NCI-H2196 treated with DMSO at 0.1 percent for 48 hours (cell line): ENCODE results near the gene B3GNT5.
A peak's percentile ranks its signal among the peaks of the same experiment; 100 is the strongest.

ENCODE experiments used
- DNase-seq: peaks from one replicate; lab custom pipeline; 2025; ENCODE audit not compliant: unreplicated experiment; lab: John Stamatoyannopoulos, UW

B3GNT5 gene

DNA sequence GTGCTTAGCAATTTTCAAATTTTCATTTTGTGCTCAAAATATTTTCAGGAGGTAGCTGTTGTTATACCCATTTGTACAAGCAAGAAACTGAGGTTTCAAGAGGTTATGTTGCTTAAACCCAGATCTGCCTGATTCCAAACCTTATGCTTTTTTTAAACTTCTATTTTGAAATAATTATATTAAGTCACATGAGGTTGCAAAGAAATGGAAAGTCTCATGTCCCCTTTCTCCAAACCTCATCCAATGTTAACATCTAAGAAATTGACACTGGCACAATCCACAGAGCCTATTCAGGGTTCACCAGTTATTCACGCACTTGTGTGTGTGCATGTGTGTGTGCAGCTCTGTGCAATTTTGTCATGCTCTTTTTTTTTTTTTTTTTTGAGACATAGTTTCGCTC, 35.1 kb downstream of the B3GNT5 start:
- DNase-seq: no peak

DNA sequence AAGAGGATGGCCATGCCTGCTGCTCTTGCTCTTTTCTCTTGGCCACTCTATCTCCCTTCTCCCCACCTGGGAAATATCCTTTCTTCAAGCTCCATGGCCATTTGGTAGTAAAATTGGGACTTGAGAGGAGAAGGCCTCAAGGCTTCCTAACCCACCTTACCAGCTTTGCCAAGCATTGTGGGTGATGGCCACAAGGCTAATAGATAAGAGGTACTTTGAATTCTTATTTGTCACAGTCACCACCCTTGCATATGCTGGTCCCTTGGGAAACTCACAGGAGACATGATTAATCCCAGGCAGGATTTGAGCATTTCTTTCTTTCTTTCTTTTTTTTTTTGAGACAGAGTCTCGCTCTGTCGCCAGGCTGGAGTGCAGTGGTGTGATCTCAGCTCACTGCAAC, 37.2 kb downstream of the B3GNT5 start:
- DNase-seq: no peak

DNA sequence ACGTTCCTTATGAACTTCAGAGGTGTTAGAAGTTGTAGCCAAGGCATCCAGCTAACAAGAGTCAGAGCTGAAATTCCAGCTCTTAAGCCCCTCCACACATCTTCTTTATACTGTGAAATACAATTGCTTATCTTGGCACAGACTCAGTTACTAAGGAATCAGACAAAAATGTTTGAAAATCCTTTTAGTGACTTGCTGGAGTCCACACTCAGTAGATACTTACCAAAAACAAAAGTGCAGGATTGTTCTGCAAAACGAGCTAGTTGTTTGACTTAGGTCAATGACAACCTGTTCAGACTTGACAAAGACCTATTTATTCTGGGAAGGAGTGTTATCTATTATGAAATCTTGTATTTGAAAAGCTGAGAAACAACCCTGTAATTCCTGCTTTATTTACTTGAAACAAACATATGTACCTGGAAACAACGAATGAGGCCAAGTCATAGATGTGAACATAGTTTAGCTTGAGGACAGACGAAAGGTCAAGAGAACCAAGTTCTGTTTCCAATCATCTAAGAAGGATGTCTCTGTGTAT, 38.5 kb downstream of the B3GNT5 start:
- peak; percentile 45 for DNase-seq

DNA sequence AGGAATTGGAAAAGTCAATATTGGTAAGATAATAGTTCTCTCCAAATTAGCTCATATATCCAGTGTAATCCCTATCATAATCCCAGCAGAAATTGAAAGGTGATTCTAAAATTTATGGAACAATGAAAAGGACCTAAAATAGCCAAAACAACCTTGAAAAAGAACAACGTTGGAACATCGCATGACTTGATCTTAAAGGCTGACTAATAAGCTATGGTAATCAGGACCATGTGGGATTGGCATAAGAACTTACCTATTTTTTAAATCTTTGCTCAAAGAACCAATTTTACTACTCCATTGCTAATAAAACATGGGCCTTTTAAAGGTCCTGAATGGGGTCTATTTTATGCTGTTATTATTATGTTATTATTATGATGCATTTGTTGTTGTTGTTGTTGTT, 40.9 kb downstream of the B3GNT5 start:
- no peak for DNase-seq

DNA sequence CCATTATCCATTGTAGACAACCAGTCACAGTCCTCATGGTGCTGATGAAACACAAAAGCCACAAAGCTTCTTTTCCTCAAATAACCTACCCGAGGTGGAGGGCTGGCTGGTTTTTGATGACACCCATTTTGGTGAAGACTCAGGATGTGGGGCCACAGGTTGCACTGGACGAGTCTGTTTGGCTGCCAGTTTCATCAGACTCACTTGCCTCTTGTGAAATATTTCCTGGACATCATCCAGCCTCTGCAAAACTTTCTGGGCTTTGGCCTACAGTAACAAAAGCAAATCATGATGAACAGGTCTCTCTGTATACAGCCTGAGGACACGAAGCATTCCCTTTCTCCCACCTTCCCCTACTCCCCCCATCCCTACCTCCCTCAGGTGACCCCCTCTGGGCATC, 42.2 kb downstream of the B3GNT5 start:
- DNase-seq: no peak

DNA sequence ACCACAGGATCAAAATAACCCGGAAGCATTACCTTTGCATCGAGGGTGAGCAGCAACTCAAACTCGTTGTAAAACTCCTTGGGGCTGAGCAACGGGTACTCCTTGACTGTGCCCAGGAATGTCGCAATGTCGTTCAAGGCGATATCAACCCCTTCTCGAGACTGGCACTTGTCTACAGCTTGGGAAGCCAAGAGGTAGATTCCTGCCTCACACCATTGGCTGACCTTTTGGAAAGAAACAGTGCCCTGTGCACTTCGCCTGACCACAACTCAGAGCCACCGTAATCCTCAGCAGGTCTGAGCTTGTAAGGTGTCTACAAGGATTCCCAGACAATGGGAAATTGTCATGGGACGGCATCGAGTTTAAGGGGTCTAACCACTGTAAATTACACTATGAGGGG, 43.9 kb downstream of the B3GNT5 start:
- DNase-seq: no peak

DNA sequence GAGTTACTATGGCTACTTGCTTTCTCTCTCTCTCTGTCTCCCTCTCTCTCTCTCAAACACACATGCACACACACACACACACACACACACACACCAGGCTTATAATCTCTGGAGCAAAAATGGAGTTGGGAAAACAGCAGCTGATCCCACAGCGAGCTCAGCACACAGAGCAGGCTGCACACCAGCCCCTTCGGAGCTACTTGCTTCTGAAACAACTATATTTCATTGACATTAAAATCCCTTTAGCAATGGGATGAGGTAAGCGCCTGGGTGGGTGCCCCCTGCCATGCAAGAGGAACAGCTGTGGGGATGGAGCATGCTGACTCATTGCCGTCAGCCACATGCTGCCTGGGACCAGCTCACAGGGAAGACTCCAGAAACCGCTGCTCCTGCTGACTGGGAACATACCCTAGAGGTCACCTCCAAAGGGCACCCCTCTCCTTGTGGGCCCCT, 45.7 kb downstream of the B3GNT5 start:
- DNase-seq: peak; percentile 22

DNA sequence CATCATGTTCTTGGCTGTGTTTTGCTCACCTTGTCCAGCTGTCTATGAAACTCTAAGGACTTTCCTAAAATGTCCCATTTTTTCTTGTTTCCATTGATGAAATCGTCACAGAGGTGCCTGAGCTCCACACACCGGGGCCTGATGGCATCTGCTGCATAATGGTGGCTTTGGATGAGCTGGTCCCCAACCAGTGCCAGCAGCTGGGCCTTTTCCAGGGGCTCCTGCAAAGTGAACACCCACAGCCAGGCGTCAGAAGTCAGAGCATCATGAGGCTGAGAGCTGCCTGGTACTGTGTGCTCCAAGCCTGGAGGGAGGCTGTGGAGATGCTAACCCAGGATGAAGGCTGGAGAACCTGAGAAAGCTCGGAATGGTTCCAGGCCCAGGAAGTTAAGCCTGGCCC, 46.9 kb downstream of the B3GNT5 start:
- no peak for DNase-seq

DNA sequence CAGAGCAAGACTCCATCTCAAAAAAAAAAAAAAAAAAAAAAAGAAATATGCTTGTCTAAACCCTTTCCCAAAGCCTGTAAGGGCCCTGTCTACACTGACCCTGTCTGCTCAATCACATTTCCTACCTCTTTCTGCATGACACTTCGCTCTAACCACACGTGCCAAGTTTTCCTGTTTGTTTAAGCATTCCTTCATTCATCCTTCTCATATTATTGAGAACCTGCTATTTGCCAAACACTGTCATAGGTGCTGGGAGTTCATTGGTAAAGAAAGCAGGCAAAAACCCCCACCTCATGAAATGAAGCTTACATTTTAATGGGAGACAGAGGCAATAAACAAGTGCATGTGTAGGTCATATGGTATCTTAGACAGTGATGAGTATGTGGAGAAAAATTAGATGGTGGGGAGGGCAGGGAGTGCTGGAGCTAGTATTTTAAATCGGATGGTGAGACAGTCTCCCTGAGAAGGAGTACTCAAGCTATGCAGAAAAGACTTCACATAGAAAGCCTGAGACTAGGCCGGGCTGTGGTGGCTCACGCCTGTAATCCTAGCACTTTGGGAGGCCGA, 48.0 kb downstream of the B3GNT5 start:
- DNase-seq: no peak

DNA sequence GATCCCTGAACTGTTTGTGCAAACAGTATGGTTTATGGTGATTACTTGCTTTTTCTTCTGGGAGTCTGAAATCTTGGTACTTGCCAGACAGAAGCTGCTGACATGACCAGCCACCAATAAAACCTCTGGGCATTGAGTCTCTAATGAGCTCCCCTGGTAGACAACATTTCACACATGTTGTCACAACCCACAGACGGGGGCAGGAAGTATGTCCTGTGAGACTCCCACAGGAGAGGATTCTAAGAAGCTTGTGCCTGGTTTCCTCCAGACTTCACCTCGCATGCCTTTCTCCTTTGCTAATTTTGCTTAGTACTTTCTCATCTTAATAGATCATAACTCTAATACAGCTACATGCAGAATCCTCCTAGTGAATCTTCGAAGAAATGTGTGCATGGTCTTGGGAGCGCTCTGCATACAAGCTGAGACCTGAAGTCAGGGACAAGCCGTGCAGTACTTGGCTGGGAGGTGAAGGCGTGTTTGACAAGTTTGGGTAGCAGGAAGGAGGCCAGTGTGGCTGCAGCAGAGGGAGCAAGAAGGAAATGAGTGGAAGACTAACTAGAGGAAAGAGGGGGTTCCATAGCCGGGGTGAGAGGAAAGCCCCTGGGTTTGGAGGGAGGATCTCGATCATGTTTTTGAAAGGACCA, 49.0 kb downstream of the B3GNT5 start:
- no peak for DNase-seq

DNA sequence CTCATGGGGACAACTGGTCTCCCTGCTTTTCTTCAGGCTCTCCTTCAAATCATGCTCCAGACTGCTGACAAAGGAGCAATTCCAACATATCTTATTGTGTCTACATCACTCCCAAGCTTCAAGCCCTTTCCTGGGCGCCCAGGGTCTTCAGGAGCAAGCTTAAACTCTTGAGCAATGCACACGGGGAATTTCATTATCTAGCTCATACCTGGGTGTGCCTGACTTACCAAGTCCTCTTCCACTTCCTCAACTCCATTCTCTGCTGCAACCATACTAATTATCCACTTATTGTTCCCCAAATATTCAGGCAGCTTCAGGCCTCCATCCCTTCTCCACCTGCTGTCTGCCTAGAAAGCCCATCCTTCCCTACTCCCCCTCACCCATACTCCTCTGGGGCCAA, 50.6 kb downstream of the B3GNT5 start:
- DNase-seq: no peak

DNA sequence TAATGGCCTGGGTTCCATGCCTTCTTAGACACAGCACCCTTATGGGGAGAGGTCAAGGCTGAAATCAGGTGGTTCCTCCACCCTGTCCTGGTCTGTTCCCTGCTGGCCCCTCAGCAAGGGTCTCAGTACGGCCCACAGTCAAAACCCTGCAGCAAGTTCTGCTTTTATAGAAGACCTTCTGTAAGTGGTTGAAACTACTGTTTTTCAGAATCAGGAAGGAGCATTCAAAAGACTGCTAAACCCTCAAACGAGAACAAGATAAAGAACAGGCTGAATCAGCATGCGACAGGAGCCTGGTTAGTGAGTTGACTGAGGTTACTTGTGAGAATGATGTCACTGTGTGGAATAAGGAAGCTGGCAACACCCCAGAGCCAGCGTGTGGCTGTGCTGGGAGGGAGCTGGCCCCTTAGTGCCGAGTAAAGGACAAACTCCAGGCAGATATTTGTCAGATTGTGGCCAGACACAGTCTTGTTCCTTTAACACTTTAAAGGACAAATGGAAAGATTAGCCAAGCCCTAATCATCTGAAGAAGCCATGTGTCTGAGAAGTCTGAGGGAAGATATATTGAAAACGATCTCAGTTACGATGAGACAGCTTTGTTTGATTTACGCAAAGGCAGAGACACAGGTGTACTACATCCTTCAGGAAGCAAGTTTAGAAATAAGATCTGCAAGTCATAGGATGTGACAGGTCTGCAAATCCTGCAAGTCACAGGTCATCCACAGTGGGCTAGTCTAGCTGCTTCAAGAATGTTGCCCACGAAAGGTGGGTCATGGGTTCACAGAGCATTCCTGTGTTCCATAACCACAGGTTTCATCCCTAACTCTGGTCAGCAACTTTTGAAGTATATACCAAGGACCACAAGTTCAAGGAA, 54.0 kb downstream of the B3GNT5 start:
- DNase-seq: peak; percentile 85

DNA sequence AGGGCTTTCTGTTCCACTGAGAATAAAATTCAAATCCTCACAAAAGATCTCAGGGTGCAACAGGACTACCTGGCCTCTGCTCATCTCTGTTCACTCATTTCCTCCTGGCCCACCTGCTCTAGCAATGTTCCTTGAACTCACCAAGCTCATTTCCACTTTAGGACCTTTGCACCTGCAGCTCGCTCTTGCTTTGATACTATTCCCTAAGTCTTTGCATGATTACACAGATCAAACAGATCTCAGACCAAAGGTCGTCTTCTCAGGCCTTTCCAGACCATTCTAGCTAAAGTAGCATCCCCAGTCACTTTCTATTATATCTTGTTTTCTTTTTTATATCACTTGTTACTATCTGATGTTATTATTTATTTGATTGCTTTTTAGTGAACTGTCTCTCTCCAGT, 54.7 kb downstream of the B3GNT5 start:
- DNase-seq: no peak

DNA sequence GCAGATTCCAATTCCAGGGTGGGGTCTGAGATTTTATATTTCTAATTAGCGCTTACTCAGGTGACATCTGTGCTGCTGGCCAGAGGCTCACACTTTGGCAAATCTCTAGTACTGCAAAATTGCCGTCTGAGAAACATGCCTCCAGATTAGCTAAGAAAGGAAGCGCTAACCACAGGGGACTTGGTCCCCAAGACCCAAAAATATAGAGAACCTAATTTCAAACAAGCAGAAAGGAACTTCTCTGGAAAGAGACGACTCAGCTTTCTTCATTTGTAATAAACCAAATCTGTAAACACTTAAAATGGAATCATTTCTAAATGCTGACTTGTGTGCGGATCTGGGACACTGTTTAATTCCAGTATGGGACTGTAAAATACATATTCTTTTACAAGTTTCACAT, 55.7 kb downstream of the B3GNT5 start:
- no peak for DNase-seq

DNA sequence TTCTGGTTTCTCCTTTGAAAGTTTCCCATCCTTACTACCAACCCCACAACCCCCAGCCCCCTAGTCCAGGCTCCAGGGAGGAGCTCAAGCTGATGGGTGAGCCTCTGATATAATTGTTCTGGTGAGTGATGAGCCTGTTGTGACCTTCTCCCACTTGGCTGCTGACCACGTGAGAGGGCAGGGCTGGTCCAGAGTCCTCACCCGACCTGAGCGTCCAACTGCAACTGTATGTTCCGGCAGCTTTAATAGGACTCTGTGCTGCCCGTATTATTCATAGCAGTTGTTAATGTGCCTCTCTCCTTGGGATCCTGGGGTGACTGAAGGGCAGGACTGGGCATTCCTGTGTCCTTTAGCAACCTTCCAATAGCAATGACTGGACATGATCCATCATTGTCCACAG, 56.2 kb downstream of the B3GNT5 start:
- no peak for DNase-seq

DNA sequence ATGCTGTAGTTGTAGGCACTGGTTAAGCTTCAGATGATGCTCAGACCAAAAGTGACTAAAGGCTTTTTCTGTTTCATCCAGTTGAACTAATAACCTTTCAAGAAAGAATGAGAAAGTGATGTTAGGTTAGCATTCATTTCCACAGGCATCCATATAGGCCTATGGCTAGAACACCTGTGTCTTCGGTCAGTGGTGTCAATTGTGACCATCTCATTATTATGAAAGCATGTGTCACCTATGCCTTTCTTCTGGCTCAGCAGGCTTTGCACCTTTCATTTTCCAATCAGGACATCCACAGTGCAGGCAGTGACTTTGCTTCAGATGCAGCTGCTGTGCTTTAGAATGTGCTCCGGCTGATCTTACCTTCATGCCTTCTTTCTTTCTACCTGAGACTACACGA, 57.9 kb downstream of the B3GNT5 start:
- no peak for DNase-seq

DNA sequence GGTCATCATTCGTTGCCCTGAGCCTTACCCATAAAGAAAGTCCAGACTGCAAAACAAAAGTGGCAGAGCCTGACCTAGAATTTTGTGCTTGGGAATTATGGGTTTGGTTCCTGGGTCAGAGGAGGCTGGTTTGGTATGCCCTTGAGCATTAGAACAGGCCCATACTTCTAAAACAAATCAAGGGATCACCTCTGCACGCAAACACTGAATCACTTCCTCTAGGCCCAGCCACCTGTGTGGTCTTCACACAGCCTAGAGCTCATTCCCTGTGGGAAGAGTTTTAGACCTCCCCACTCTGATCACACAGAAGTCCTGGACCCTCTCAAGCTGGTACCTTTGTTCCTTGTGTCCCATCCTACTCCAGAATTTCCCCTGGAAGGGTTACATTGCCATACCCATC, 59.4 kb downstream of the B3GNT5 start:
- DNase-seq: no peak

DNA sequence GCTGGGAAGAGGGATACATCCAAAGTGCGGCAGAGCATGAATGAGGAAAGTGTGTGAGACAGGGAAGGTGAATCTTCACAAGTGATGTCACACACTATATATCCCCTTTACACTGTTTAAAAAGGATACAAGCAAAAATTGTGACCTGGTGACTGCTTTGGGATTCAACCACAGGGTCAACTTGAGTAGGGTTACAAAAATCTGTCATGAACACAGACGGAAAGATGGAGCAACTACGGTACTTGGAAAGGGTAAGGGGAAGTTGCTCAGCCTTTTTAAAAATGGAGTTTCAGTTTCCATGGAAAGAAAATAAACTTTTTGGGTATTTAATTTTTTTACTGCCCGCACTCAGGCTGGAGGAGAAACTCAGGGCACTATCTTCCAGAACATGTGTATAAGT, 60.3 kb downstream of the B3GNT5 start:
- DNase-seq: no peak

DNA sequence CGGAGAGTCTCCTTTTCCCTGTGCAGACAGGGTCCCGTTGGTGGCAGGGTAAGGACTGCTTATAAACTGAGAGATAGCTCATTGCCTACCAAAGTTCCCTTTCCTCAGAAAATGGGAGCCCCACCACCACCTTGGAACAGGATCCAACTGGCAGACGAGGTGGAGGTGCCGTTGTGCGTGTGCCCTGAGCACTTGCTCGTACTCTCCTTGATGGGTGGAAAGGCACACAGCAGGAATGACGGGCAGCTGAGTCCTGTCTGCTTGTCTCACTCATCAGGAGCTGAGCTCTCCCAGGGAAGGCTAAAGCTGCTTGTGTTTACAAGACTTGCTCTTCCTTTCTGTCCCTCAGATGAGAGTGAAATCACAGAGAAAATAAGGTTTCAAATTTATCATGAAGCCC, 60.7 kb downstream of the B3GNT5 start:
- no peak for DNase-seq

DNA sequence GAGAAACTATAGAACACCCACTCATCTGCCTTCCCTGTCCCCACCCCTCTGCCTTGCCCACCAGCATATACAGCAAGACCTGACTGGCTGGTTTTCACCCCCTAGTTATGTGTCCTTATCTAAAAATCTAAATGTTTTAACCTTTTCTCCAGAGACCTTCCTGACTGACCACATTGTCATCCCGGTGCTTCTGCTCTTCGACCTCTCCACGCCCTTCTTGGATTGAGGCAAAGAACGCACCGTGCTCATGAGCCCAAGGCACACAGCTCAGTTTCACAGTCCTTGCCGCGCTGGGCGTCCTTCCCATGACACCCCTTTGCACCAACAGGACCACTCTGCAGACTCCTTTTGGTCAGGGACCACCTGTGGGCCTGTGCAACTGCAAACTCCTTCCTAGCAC, 62.7 kb downstream of the B3GNT5 start:
- no peak for DNase-seq

DNA sequence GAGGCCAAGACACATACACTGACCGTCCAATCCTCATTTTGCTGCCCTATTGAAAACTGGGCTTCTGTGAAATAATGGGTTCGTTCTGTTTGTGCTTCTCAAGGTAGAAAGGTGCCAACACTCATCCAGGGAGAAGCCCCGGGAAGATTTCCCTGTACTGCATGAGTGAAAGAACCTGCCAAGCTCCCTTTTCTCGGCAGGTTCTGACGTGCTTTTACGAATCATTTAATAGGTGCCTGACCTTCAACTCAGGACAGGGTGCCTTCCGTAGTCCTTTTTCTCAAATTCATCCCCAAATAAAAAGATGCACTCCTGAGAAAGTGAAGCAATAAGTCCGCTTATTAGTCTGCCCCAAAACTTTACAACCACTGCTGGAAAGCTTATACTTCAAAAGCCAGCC, 64.2 kb downstream of the B3GNT5 start:
- DNase-seq: no peak
